Measurements from ENCODE around the gene WNT10A. TPM values are rescaled to one million over a fixed set of nuclear protein-coding genes. Genes with fewer than 3 reads are reported as not detected.
"Not testable (repeated sequence)": the region's sequence is repeated elsewhere in the genome, so short reads cannot be mapped to it uniquely, and the experiment has no call there.

WNT10A gene
- total and polyA plus RNA-seq, 2 experiments from 2014 or later: 1.9 TPM

GRCh38 chr2:218837495-218837894 is 43.2 kb upstream of the WNT10A start:
- 90% methylated on average over 2 of the region's 2 CpGs for WGBS (ENCODE audit: low lambda C conversion rate, missing lambda C conversion rate)
- peaks cover 9% of the 10 kb centered on the region for H3K27me3 ChIP-seq
- no peak overlapping the region for H3K4me3 ChIP-seq
- no peak overlapping the region for H3K4me2 ChIP-seq
- H3K79me2 ChIP-seq: no peaks in the 10 kb centered on the region
- no peaks in the 10 kb centered on the region for H3K9me3 ChIP-seq (ENCODE audit: low read depth)
- TF ChIP-seq EZH2phosphoT487 (IDR thresholded peaks at IDR 0.05; ENCODE audit: low read depth, severe bottlenecking, unreplicated experiment) (no peak), EZH2 (IDR thresholded peaks at IDR 0.05; ENCODE audit: borderline replicate concordance) (no peak), CTCF (IDR thresholded peaks at IDR 0.05; ENCODE audit: poor library complexity) (no peak)
- H3K9me2 ChIP-seq (replicated peaks; ENCODE audit: insufficient read depth): no peaks in the 10 kb centered on the region
- DNase-seq (ENCODE audit: low spot score): no peak
- H3K36me3 ChIP-seq (replicated peaks; ENCODE audit: insufficient read depth, low read depth): no peaks in the 10 kb centered on the region
- H3K4me1 ChIP-seq (ENCODE audit: insufficient read depth): no peaks in the 10 kb centered on the region
- no peaks in the 10 kb centered on the region for H4K20me1 ChIP-seq (ENCODE audit: insufficient read depth, poor library complexity, severe bottlenecking)
- no peak overlapping the region for H2AFZ ChIP-seq
- H3K27ac ChIP-seq: no peak overlapping the region

DNA sequence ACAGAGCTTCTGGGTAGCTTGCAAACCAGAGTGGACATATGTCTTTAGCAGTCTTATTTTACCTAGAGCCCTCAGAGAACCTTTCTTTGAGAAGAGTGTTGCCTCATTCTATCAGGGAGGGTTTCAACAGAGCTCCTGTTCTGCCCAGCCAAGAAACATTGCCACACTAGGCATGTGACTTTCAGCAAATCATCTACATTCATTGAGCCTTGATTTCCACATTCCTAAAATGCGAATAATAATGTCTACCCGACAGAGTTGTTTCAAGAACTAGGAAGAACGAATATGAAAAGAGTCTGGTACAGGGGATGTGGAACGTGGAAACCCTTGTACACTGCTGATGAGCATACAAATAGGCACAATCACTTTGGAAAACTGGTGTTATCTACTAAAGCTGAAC is 41.2 kb upstream of the WNT10A start:
- no peak overlapping the region for H2AFZ ChIP-seq
- no peaks in the 10 kb centered on the region for H3K9me2 ChIP-seq (replicated peaks; ENCODE audit: insufficient read depth)
- 72% methylated on average over 4 of the region's 4 CpGs for WGBS (ENCODE audit: low lambda C conversion rate, missing lambda C conversion rate)
- H3K27ac ChIP-seq: no peak overlapping the region
- H3K36me3 ChIP-seq (replicated peaks; ENCODE audit: insufficient read depth, low read depth): no peaks in the 10 kb centered on the region
- TF ChIP-seq EZH2phosphoT487 (IDR thresholded peaks at IDR 0.05; ENCODE audit: low read depth, severe bottlenecking, unreplicated experiment): no peak
- TF ChIP-seq EZH2 (IDR thresholded peaks at IDR 0.05; ENCODE audit: borderline replicate concordance): no peak
- TF ChIP-seq CTCF (IDR thresholded peaks at IDR 0.05; ENCODE audit: poor library complexity): no peak
- no peaks in the 10 kb centered on the region for H3K9me3 ChIP-seq (ENCODE audit: low read depth)
- no peaks in the 10 kb centered on the region for H3K79me2 ChIP-seq
- no peak overlapping the region for H3K4me3 ChIP-seq
- H3K4me1 ChIP-seq (ENCODE audit: insufficient read depth): no peaks in the 10 kb centered on the region
- H3K27me3 ChIP-seq: peaks cover 9% of the 10 kb centered on the region
- H3K4me2 ChIP-seq: no peak overlapping the region
- H4K20me1 ChIP-seq (ENCODE audit: insufficient read depth, poor library complexity, severe bottlenecking): no peaks in the 10 kb centered on the region
- no peak for DNase-seq (ENCODE audit: low spot score)

GRCh38 chr2:218839888-218840287 is 40.8 kb upstream of the WNT10A start:
- H3K27ac ChIP-seq: no peak overlapping the region
- no peaks in the 10 kb centered on the region for H3K79me2 ChIP-seq
- H3K9me3 ChIP-seq (ENCODE audit: low read depth): no peaks in the 10 kb centered on the region
- 89% methylated on average over 1 of the region's 1 CpG for WGBS (ENCODE audit: low lambda C conversion rate, missing lambda C conversion rate)
- no peak for DNase-seq (ENCODE audit: low spot score)
- H3K27me3 ChIP-seq: peaks cover 6% of the 10 kb centered on the region
- H2AFZ ChIP-seq: no peak overlapping the region
- H3K36me3 ChIP-seq (replicated peaks; ENCODE audit: insufficient read depth, low read depth): no peaks in the 10 kb centered on the region
- H3K4me1 ChIP-seq (ENCODE audit: insufficient read depth): no peaks in the 10 kb centered on the region
- H3K4me2 ChIP-seq: no peak overlapping the region
- no peaks in the 10 kb centered on the region for H4K20me1 ChIP-seq (ENCODE audit: insufficient read depth, poor library complexity, severe bottlenecking)
- no peaks in the 10 kb centered on the region for H3K9me2 ChIP-seq (replicated peaks; ENCODE audit: insufficient read depth)
- TF ChIP-seq EZH2 (IDR thresholded peaks at IDR 0.05; ENCODE audit: borderline replicate concordance) (no peak), CTCF (IDR thresholded peaks at IDR 0.05; ENCODE audit: poor library complexity) (no peak), EZH2phosphoT487 (IDR thresholded peaks at IDR 0.05; ENCODE audit: low read depth, severe bottlenecking, unreplicated experiment) (no peak)
- no peak overlapping the region for H3K4me3 ChIP-seq

GRCh38 chr2:218844334-218844733 is 36.3 kb upstream of the WNT10A start:
- H3K4me3 ChIP-seq; H3K27ac ChIP-seq; H3K79me2 ChIP-seq; H4K20me1 ChIP-seq (ENCODE audit: insufficient read depth, poor library complexity, severe bottlenecking); H3K4me1 ChIP-seq (ENCODE audit: insufficient read depth); H3K9me3 ChIP-seq (ENCODE audit: low read depth); DNase-seq (ENCODE audit: low spot score); H3K4me2 ChIP-seq; H3K9me2 ChIP-seq (replicated peaks; ENCODE audit: insufficient read depth); H2AFZ ChIP-seq; H3K36me3 ChIP-seq (replicated peaks; ENCODE audit: insufficient read depth, low read depth); H3K27me3 ChIP-seq: not testable (repeated sequence)
- 81% methylated on average over 5 of the region's 5 CpGs for WGBS (ENCODE audit: low lambda C conversion rate, missing lambda C conversion rate)

- H3K79me2 ChIP-seq; H3K4me3 ChIP-seq; H3K27ac ChIP-seq; DNase-seq (ENCODE audit: low spot score); H4K20me1 ChIP-seq (ENCODE audit: insufficient read depth, poor library complexity, severe bottlenecking); H3K4me1 ChIP-seq (ENCODE audit: insufficient read depth); H3K9me3 ChIP-seq (ENCODE audit: low read depth); H3K36me3 ChIP-seq (replicated peaks; ENCODE audit: insufficient read depth, low read depth); H3K27me3 ChIP-seq; H3K4me2 ChIP-seq; H2AFZ ChIP-seq; H3K9me2 ChIP-seq (replicated peaks; ENCODE audit: insufficient read depth): not testable (repeated sequence)
- 98% methylated on average over 5 of the region's 18 CpGs for whole genome bisulfite sequencing (ENCODE audit: low lambda C conversion rate, missing lambda C conversion rate)
Measured at GRCh38 chr2:218846963-218847362, 33.7 kb upstream of the WNT10A start.

Measured in hepatocyte (in vitro differentiated cells).